A549 (cell line): Measurements from ENCODE around the gene ZNF362. TPM values are rescaled to one million over a fixed set of nuclear protein-coding genes. Genes with fewer than 3 reads are reported as not detected.

Experiments used
- ATAC-seq, 2 experiments: fragments of 200-7000 bp in 1 of 2; fragments of >200 bp in 1 of 2; cut with Nextera tagmentation in 1 of 2; cut with Tn5 transposase in 1 of 2; 3 replicates each; pipeline versions ENCODE4 v1.8.0 to v1.9.1; 2018 to 2020; ENCODE audit warnings: mild to moderate bottlenecking in 1 of 2, moderate library complexity in 1 of 2
- CTCF ChIA-PET: fragments of 300-600 bp; sonication (Branson Sonifier 250); formaldehyde crosslinking; extraction: SDS; loops from one replicate; lab custom pipeline; 2021; ENCODE audit warnings: antibody characterized with exemption, inconsistent platforms; lab: Yijun Ruan, JAX
- POLR2A ChIA-PET: fragments of 350-600 bp; formaldehyde crosslinking; extraction: SDS; loops from one replicate; lab custom pipeline; 2021; ENCODE audit warnings: antibody characterized with exemption, inconsistent platforms; lab: Yijun Ruan, JAX
- DNase-seq, 2 experiments: peaks; one replicate each; pipeline versions ENCODE4 v3.0.0 to v3.0.0-alpha.2; 2011 to 2016; ENCODE audit warnings: low read depth in 1 of 2, low spot score in 1 of 2
- FAIRE-seq: peaks from 2 replicates; lab custom pipeline; 2011; peaks lifted over from hg19 to GRCh38; lab: Jason Lieb, UNC
- H3K27ac ChIP-seq, 2 experiments: fragments of >200 bp; sonication (Bioruptor Twin); formaldehyde crosslinking; 3 replicates each; pipeline ENCODE4 v1.5.1; 2016 to 2017
- H3K4me1 ChIP-seq: fragments of >200 bp; sonication (Bioruptor Twin); formaldehyde crosslinking; 3 replicates; pipeline ENCODE4 v1.6.1; 2016
- H3K4me2 ChIP-seq: fragments of >200 bp; sonication (Bioruptor Twin); formaldehyde crosslinking; 3 replicates; pipeline ENCODE4 v1.6.1; 2016
- H3K4me3 ChIP-seq: fragments of >200 bp; sonication (Bioruptor Twin); formaldehyde crosslinking; 3 replicates; pipeline ENCODE4 v1.5.1; 2016
- H3K9me3 ChIP-seq: fragments of >200 bp; sonication (Bioruptor Twin); formaldehyde crosslinking; 3 replicates; pipeline ENCODE4 v1.6.1; 2016
- ATOH8 ChIP-seq: fragments of 250-450 bp; sonication (Bioruptor Pico); IDR thresholded peaks from 2 replicates; pipeline ENCODE4 v1.5.0; 2020; ENCODE audit warnings: low read depth, mild to moderate bottlenecking, moderate library complexity
- BHLHE40 ChIP-seq: IDR thresholded peaks from 2 replicates; pipeline ENCODE4 v1.6.1; 2012; ENCODE audit warnings: low read depth, low read length, inconsistent platforms
- CBX8 ChIP-seq: fragments of 200-600 bp; sonication (generic); IDR thresholded peaks from 2 replicates; pipeline ENCODE4 v1.6.1; 2016
- CEBPB ChIP-seq, 2 experiments: fragments of >200 bp in 1 of 2; sonication (Bioruptor Twin) in 1 of 2; formaldehyde crosslinking in 1 of 2; IDR thresholded peaks; 2 replicates each; pipeline ENCODE4 v1.6.1; 2012 to 2016
- CTCF ChIP-seq: fragments of >200 bp; sonication (Bioruptor Twin); formaldehyde crosslinking; IDR thresholded peaks from 3 replicates; pipeline ENCODE4 v1.5.1; 2016
- E2F6 ChIP-seq: IDR thresholded peaks from 2 replicates; pipeline ENCODE4 v1.6.1; 2012; ENCODE audit warnings: low read depth, borderline replicate concordance
- EP300 ChIP-seq, 2 experiments: fragments of >200 bp; sonication (Bioruptor Twin); formaldehyde crosslinking; IDR thresholded peaks; 2 replicates in 1 of 2; 3 replicates in 1 of 2; pipeline ENCODE4 v1.6.1; 2016 to 2017
- FOXS1 ChIP-seq: fragments of 250-450 bp; sonication (Bioruptor Pico); IDR thresholded peaks from 2 replicates; pipeline ENCODE4 v1.5.0; 2020; ENCODE audit warnings: mild to moderate bottlenecking, moderate library complexity
- HES2 ChIP-seq: fragments of >200 bp; sonication (Bioruptor Twin); formaldehyde crosslinking; IDR thresholded peaks from 2 replicates; pipeline ENCODE4 v1.6.1; 2016
- JUNB ChIP-seq: fragments of >200 bp; sonication (Bioruptor Twin); formaldehyde crosslinking; IDR thresholded peaks from 2 replicates; pipeline ENCODE4 v1.6.1; 2016
- KDM1A ChIP-seq: fragments of 200-600 bp; sonication (generic); IDR thresholded peaks from 2 replicates; pipeline ENCODE4 v1.6.1; 2016; ENCODE audit warnings: low read depth, mild to moderate bottlenecking
- KDM5A ChIP-seq: fragments of 200-600 bp; sonication (generic); IDR thresholded peaks from 2 replicates; pipeline ENCODE4 v1.6.1; 2016; ENCODE audit warnings: antibody characterized with exemption, mild to moderate bottlenecking
- MAZ ChIP-seq: fragments of 150-350 bp; IDR thresholded peaks from 2 replicates; pipeline ENCODE4 v1.6.1; 2014; ENCODE audit warnings: antibody characterized with exemption, low read depth, low read length, borderline replicate concordance
- MYC ChIP-seq: IDR thresholded peaks from 2 replicates; pipeline ENCODE4 v1.6.1; 2012; ENCODE audit warnings: mild to moderate bottlenecking, inconsistent platforms, low read length, improper control_type of control experiment, borderline replicate concordance
- NFE2L2 ChIP-seq: fragments of 150-350 bp; conservative IDR thresholded peaks from 2 replicates; pipeline ENCODE4 v1.6.1; 2014; ENCODE audit warnings: low read length
- NPAS2 ChIP-seq: fragments of 250-450 bp; sonication (Bioruptor Pico); IDR thresholded peaks from 2 replicates; pipeline ENCODE4 v1.8.0; 2022; ENCODE audit warnings: mild to moderate bottlenecking, moderate library complexity, borderline replicate concordance
- NR3C1 ChIP-seq: fragments of >200 bp; sonication (Bioruptor Twin); formaldehyde crosslinking; IDR thresholded peaks from 3 replicates; pipeline ENCODE4 v1.6.1; 2017
- PHF8 ChIP-seq: fragments of 200-600 bp; sonication (generic); IDR thresholded peaks from 2 replicates; pipeline ENCODE4 v1.6.1; 2016; ENCODE audit warnings: low read depth, mild to moderate bottlenecking, antibody characterized with exemption, moderate library complexity, borderline replicate concordance
- SMC3 ChIP-seq: fragments of >200 bp; sonication (Bioruptor Twin); formaldehyde crosslinking; IDR thresholded peaks from 3 replicates; pipeline ENCODE4 v1.6.1; 2018; ENCODE audit warnings: inconsistent platforms
- SREBF2 ChIP-seq: fragments of 450-650 bp; IDR thresholded peaks from 2 replicates; pipeline ENCODE4 v1.6.1; 2014; ENCODE audit warnings: mild to moderate bottlenecking, moderate library complexity
- TFCP2L1 ChIP-seq: fragments of 250-450 bp; sonication (Bioruptor Pico); IDR thresholded peaks from 2 replicates; pipeline ENCODE4 v1.5.0; 2021; ENCODE audit warnings: mild to moderate bottlenecking
- ZNF302 ChIP-seq: fragments of 250-450 bp; sonication (Bioruptor Pico); IDR thresholded peaks from 2 replicates; pipeline ENCODE4 v1.9.0; 2021; ENCODE audit warnings: inconsistent platforms, mild to moderate bottlenecking, moderate library complexity
- WGBS: methylation state at CpG from one replicate; pipeline ENCODE4 v1.1.6; 2017; ENCODE audit errors: missing lambda C conversion rate; 5-methylcytosine and 5-hydroxymethylcytosine counted together
- polyA plus RNA-seq, 4 experiments: library from polyadenylated mRNA; depleted of rRNA in 3 of 4; stranded (reverse); fragments of >200 nt; fragmentation: RNase III in 1 of 4; extraction: RNeasy Plus Mini Kit Qiagen cat#74134 plus additional on column Dnase treatment in 1 of 4; gene quantifications; 2 replicates in 3 of 4; 3 replicates in 1 of 4; pipeline ENCODE4 v1.2.3, GENCODE V29; 2011 to 2017
- TF ChIP-seq, protein P1 (sequence below): fragments of >200 bp; sonication (Bioruptor Twin); formaldehyde crosslinking; IDR thresholded peaks from 3 replicates; pipeline ENCODE4 v1.6.1; 2016
- TF ChIP-seq, protein P2 (sequence below): fragments of 450-650 bp; IDR thresholded peaks from 2 replicates; pipeline ENCODE4 v1.6.1; 2014; ENCODE audit warnings: antibody characterized with exemption
- TF ChIP-seq, protein P3 (sequence below): IDR thresholded peaks from 2 replicates; pipeline ENCODE4 v1.6.1; 2012

ZNF362 gene
- polyA plus RNA-seq, 2 of the 4 experiments (the other 2 are of a cell fraction), result 4.8 to 7.9 TPM

DNA sequence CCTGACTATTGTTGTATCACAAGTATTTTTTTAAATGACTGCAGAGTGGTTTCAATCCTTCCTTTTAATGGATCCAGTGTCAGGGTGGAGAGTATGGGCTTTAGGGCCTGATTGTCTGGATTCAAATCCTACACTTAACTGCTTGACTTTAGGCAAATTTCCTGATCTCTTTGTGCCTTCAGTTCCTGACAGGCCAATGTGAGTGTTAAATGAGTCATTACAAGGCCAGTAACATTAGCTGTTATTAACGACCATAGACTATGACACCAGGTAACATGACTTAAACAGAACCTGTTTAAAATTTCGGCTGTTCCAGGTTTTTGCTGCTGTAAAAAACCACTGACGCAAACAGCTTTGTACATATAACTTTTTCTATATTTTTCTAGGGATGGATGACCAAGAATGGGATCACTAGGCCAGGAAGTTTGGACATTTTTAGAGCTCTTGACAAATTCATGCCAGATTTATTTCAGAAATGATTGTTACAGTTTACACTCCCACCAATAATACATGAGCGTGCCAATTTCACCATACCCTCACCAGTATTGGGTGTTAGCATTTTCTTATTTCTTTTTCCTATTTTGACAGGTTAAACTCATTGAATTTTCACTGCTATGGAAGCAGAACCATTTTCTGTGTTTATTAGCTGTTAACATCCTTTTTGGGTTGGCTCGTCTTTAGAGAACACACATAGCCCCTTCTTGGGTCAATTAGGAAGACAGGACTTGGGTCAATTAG lies 11.3 kb downstream of the ZNF362 start:
- Histone ChIP-seq H3K27ac (no peak overlapping the region), H3K4me2 (no peak overlapping the region), H3K9me3 (no peaks in the 10 kb centered on the region), H3K4me3 (no peak overlapping the region), H3K4me1 (no peaks in the 10 kb centered on the region)
- ChIA-PET POLR2A (interaction anchor here (1.2 kb wide), 1 partner anchor 12 kb away, joined by 3 read pairs; no protein-coding TSS in a partner anchor), CTCF (no interaction called here)
- WGBS, result 87% methylated on average over 5 of the region's 5 CpGs
- TF ChIP-seq NFE2L2 (no peak), NR3C1 (no peak), KDM1A (no peak), CEBPB (IDR thresholded peaks at IDR 0.05) (no peak)
- DNase-seq (no peak), ATAC-seq (no peak), FAIRE-seq (no peak)

DNA sequence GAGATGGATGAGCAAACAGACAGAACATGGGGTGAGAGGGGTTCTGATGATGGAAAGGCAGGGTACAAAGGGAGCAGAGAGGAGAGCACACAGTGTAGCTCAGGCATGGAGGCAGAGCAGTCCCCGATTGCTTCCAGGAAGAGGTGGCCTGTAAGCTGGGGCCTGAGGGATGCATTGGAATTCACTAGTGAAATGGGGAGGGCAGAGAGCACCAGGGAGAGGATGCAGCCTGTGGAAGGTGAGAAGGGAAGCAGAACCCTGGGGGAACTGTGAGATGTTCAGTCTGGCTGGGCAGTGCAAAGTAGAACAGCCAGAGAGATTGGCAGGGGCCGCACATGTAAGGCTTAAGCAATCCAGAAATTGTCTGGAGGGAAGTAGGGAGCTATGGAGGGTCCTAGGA lies 12.2 kb downstream of the ZNF362 start:
- Histone ChIP-seq H3K27ac (no peak overlapping the region), H3K4me3 (no peak overlapping the region), H3K4me1 (no peaks in the 10 kb centered on the region), H3K9me3 (no peaks in the 10 kb centered on the region), H3K4me2 (no peak overlapping the region)
- ATAC-seq (no peak), DNase-seq (no peak), FAIRE-seq (no peak)
- ChIA-PET POLR2A (no interaction called here), CTCF (interaction anchor here (1.0 to 2.3 kb wide), 2 partner anchors 14 to 27 kb away, joined by 3 to 8 read pairs; no protein-coding TSS in a partner anchor)
- WGBS, result 87% methylated on average over 2 of the region's 2 CpGs
- TF ChIP-seq HES2 (no peak), NPAS2 (CRISPR knock-in tag) (no peak), JUNB (no peak), KDM5A (no peak), MYC (no peak), ZNF302 (CRISPR knock-in tag) (no peak), SREBF2 (no peak), E2F6 (no peak), PHF8 (no peak), NR3C1 (no peak), SMC3 (no peak), TFCP2L1 (CRISPR knock-in tag) (no peak)
- TF ChIP-seq, protein P1, sequence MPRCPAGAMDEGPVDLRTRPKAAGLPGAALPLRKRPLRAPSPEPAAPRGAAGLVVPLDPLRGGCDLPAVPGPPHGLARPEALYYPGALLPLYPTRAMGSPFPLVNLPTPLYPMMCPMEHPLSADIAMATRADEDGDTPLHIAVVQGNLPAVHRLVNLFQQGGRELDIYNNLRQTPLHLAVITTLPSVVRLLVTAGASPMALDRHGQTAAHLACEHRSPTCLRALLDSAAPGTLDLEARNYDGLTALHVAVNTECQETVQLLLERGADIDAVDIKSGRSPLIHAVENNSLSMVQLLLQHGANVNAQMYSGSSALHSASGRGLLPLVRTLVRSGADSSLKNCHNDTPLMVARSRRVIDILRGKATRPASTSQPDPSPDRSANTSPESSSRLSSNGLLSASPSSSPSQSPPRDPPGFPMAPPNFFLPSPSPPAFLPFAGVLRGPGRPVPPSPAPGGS, result no peak
- TF ChIP-seq, protein P2, sequence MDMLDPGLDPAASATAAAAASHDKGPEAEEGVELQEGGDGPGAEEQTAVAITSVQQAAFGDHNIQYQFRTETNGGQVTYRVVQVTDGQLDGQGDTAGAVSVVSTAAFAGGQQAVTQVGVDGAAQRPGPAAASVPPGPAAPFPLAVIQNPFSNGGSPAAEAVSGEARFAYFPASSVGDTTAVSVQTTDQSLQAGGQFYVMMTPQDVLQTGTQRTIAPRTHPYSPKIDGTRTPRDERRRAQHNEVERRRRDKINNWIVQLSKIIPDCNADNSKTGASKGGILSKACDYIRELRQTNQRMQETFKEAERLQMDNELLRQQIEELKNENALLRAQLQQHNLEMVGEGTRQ, result no peak

- TF ChIP-seq EP300 (IDR thresholded peaks at IDR 0.05), result no peak
- TF ChIP-seq, protein P1, result no peak
- TF ChIP-seq CTCF, result no peak
- TF ChIP-seq NR3C1, result no peak
- no peak for TF ChIP-seq BHLHE40
- TF ChIP-seq JUNB, result no peak
- TF ChIP-seq FOXS1 (CRISPR knock-in tag), result no peak
- TF ChIP-seq, protein P3, sequence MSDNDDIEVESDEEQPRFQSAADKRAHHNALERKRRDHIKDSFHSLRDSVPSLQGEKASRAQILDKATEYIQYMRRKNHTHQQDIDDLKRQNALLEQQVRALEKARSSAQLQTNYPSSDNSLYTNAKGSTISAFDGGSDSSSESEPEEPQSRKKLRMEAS, result no peak
- TF ChIP-seq MAZ, result no peak
- no peak for TF ChIP-seq CBX8
- TF ChIP-seq KDM5A, result no peak
- no peak for TF ChIP-seq ATOH8 (CRISPR knock-in tag)
- TF ChIP-seq NPAS2 (CRISPR knock-in tag), result no peak
- no peak overlapping the region for H3K4me2 ChIP-seq
- H3K9me3 ChIP-seq, result no peaks in the 10 kb centered on the region
- ATAC-seq (no peak), FAIRE-seq (no peak), DNase-seq (no peak)
- H3K4me1 ChIP-seq, result no peaks in the 10 kb centered on the region
- ChIA-PET CTCF (interaction anchor here (1.0 to 2.3 kb wide), 2 partner anchors 13 to 27 kb away, joined by 3 to 8 read pairs; no protein-coding TSS in a partner anchor), POLR2A (no interaction called here)
- 89% methylated on average over 5 of the region's 5 CpGs for WGBS
- H3K4me3 ChIP-seq, result no peak overlapping the region
- no peak overlapping the region for H3K27ac ChIP-seq
Observed at GRCh38 chr1:33268927-33269610, 12.8 kb downstream of the ZNF362 start.
